HepG2 (cell line): Measurements from ENCODE around the gene CRK. TPM values are rescaled to one million over a fixed set of nuclear protein-coding genes. Genes with fewer than 3 reads are reported as not detected.

ENCODE experiments used
- KLF9 ChIP-seq: IDR thresholded peaks from 2 replicates; pipeline ENCODE4 v1.6.1; 2016; ENCODE audit warnings: low read depth
- MLX ChIP-seq: IDR thresholded peaks from 2 replicates; pipeline ENCODE4 v1.6.1; 2016
- MYPOP ChIP-seq: sonication (generic); formaldehyde crosslinking; IDR thresholded peaks from 2 replicates; pipeline ENCODE4 v1.8.1; 2023; ENCODE audit warnings: mild to moderate bottlenecking, moderate library complexity, missing genetic modification reagents
- PHF5A ChIP-seq: IDR thresholded peaks from one replicate; pipeline ENCODE4 v1.6.1; 2018; ENCODE audit warnings: low read depth, missing genetic modification reagents; ENCODE audit not compliant: unreplicated experiment
- RBM22 ChIP-seq: fragments of 200-400 bp; formaldehyde crosslinking; optimal IDR thresholded peaks from 2 replicates; pipeline ENCODE3; 2017; ENCODE audit warnings: mild to moderate bottlenecking, low read length, moderate library complexity
- RCOR2 ChIP-seq: IDR thresholded peaks from 2 replicates; pipeline ENCODE4 v1.6.1; 2016; ENCODE audit warnings: missing biosample characterization, missing genetic modification reagents
- REXO4 ChIP-seq: sonication (generic); formaldehyde crosslinking; IDR thresholded peaks from 2 replicates; pipeline ENCODE4 v1.8.0; 2022; ENCODE audit warnings: missing genetic modification reagents, mild to moderate bottlenecking, borderline replicate concordance
- SMAD9 ChIP-seq: sonication (generic); formaldehyde crosslinking; IDR thresholded peaks from 2 replicates; pipeline ENCODE4 v1.5.1; 2020; ENCODE audit warnings: mild to moderate bottlenecking, missing genetic modification reagents
- ZNF34 ChIP-seq: sonication (generic); formaldehyde crosslinking; IDR thresholded peaks from 2 replicates; pipeline ENCODE4 v1.4.0; 2020; ENCODE audit warnings: mild to moderate bottlenecking, missing genetic modification reagents, borderline replicate concordance
- ZNF382 ChIP-seq: sonication (generic); formaldehyde crosslinking; IDR thresholded peaks from 2 replicates; pipeline ENCODE4 v1.5.0; 2020; ENCODE audit warnings: missing genetic modification reagents, mild to moderate bottlenecking, borderline replicate concordance
- ZNF501 ChIP-seq: sonication (generic); formaldehyde crosslinking; IDR thresholded peaks from 2 replicates; pipeline ENCODE4 v1.5.1; 2020; ENCODE audit warnings: mild to moderate bottlenecking, moderate library complexity, missing genetic modification reagents
- ZNF556 ChIP-seq: sonication (generic); formaldehyde crosslinking; IDR thresholded peaks from 2 replicates; pipeline ENCODE4 v1.4.0; 2020; ENCODE audit warnings: mild to moderate bottlenecking, missing genetic modification reagents, borderline replicate concordance
- ZNF768 ChIP-seq: sonication (generic); formaldehyde crosslinking; IDR thresholded peaks from 2 replicates; pipeline ENCODE4 v1.4.0; 2020; ENCODE audit warnings: missing genetic modification reagents
- polyA plus RNA-seq, 8 experiments: library from polyadenylated mRNA; depleted of rRNA in 3 of 8; stranded (reverse) in 7 of 8; unstranded in 1 of 8; fragments of >200 nt; fragmentation: Illumina TruSeq in 4 of 8; extraction: Trizol in 4 of 8; gene quantifications; 2 replicates each; pipeline versions ENCODE4 v1.2.1 to v1.2.3, GENCODE V29; 2011 to 2016; ENCODE audit warnings: low read depth in 4 of 8, missing spikeins in 1 of 8, mixed read lengths in 1 of 8; ENCODE audit not compliant: insufficient read depth in 1 of 8
- total RNA-seq, 5 experiments: library from RNA; depleted of rRNA; stranded (reverse); fragments of >200 nt; fragmentation: Illumina TruSeq; extraction: Trizol; gene quantifications; 2 replicates each; pipeline ENCODE4 v1.2.3, GENCODE V29; 2016; ENCODE audit warnings: low read depth in 1 of 5
- TF ChIP-seq, protein P1 (sequence below): sonication (generic); formaldehyde crosslinking; IDR thresholded peaks from 2 replicates; pipeline ENCODE4 v1.4.0; 2020; ENCODE audit warnings: missing genetic modification reagents, borderline replicate concordance
- TF ChIP-seq, protein P2 (sequence below): sonication (generic); formaldehyde crosslinking; IDR thresholded peaks from 2 replicates; pipeline ENCODE4 v1.4.0; 2020; ENCODE audit warnings: low read depth, mild to moderate bottlenecking, missing genetic modification reagents
- TF ChIP-seq, protein P3 (sequence below): sonication (generic); formaldehyde crosslinking; IDR thresholded peaks from 2 replicates; pipeline ENCODE4 v1.8.0; 2022; ENCODE audit warnings: mild to moderate bottlenecking, missing genetic modification reagents; ENCODE audit not compliant: insufficient replicate concordance

Gene CRK
- total and polyA plus RNA-seq, 2 of the 13 experiments (the other 11 are each of a cell fraction or from before 2014, with no cell fraction given) = 47.4 to 54.2 TPM

DNA sequence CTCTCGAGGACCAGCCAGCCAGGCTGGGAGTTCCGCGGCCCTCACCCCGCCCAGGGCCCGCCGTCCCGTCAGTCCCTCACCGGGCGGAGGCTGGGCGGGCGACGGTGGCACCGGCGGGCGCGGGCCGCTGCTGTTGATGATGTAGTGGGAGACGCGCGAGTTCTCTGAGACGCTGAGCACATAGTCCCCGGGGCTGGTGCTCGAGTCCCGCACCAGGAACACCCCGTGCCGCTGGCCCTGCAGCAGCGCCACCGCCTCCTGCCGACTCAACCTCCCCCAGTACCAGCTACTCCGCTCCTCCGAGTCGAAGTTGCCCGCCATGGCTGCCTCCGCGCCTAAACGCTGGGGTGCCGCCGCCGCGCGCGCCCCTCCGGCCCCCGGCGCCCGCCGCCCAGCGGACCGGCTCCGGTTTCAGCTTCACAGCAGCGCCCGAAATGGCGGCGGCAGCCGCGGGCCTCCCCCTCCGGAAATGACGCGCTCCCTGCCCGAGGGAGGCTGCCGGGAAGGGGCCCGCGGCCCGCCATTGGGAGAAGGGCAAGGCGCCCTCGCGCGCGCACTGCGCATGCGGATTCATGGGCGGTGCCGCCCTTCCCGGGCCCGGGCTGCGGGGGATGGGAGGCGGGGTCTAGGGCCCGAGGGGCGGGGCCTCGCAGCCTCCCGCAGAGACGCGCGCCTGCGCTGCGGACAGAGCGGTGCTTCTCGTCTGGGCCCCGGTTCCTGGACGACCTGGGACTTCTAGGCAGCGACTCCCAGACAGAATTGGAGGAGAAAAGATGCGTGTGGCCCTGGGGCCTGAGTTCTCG, at the start of gene CRK (continued):
- TF ChIP-seq, protein P1, sequence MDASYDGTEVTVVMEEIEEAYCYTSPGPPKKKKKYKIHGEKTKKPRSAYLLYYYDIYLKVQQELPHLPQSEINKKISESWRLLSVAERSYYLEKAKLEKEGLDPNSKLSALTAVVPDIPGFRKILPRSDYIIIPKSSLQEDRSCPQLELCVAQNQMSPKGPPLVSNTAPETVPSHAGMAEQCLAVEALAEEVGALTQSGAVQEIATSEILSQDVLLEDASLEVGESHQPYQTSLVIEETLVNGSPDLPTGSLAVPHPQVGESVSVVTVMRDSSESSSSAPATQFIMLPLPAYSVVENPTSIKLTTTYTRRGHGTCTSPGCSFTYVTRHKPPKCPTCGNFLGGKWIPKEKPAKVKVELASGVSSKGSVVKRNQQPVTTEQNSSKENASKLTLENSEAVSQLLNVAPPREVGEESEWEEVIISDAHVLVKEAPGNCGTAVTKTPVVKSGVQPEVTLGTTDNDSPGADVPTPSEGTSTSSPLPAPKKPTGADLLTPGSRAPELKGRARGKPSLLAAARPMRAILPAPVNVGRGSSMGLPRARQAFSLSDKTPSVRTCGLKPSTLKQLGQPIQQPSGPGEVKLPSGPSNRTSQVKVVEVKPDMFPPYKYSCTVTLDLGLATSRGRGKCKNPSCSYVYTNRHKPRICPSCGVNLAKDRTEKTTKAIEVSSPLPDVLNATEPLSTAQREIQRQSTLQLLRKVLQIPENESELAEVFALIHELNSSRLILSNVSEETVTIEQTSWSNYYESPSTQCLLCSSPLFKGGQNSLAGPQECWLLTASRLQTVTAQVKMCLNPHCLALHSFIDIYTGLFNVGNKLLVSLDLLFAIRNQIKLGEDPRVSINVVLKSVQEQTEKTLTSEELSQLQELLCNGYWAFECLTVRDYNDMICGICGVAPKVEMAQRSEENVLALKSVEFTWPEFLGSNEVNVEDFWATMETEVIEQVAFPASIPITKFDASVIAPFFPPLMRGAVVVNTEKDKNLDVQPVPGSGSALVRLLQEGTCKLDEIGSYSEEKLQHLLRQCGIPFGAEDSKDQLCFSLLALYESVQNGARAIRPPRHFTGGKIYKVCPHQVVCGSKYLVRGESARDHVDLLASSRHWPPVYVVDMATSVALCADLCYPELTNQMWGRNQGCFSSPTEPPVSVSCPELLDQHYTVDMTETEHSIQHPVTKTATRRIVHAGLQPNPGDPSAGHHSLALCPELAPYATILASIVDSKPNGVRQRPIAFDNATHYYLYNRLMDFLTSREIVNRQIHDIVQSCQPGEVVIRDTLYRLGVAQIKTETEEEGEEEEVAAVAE (CRISPR knock-in tag) = no peak; the same call in 1 of the 2 replicates
- TF ChIP-seq RBM22 = no peak
- TF ChIP-seq MYPOP = no peak
- no peak for TF ChIP-seq RCOR2 (CRISPR knock-in tag)
- TF ChIP-seq PHF5A (CRISPR knock-in tag) = peak; percentile 36
- no peak; the same call in 1 of the 2 replicates for TF ChIP-seq ZNF768
- TF ChIP-seq, protein P2, sequence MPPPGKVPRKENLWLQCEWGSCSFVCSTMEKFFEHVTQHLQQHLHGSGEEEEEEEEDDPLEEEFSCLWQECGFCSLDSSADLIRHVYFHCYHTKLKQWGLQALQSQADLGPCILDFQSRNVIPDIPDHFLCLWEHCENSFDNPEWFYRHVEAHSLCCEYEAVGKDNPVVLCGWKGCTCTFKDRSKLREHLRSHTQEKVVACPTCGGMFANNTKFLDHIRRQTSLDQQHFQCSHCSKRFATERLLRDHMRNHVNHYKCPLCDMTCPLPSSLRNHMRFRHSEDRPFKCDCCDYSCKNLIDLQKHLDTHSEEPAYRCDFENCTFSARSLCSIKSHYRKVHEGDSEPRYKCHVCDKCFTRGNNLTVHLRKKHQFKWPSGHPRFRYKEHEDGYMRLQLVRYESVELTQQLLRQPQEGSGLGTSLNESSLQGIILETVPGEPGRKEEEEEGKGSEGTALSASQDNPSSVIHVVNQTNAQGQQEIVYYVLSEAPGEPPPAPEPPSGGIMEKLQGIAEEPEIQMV (CRISPR knock-in tag) = peak; percentile 64; the same call in 1 of the 2 replicates
- TF ChIP-seq KLF9 (CRISPR knock-in tag) = no peak
- TF ChIP-seq ZNF382 = no peak
- TF ChIP-seq REXO4 (CRISPR knock-in tag) = 0 out of 2 replicates have a peak, but pooled peaks have one; percentile 19
- TF ChIP-seq SMAD9 = no peak
- TF ChIP-seq, protein P3, sequence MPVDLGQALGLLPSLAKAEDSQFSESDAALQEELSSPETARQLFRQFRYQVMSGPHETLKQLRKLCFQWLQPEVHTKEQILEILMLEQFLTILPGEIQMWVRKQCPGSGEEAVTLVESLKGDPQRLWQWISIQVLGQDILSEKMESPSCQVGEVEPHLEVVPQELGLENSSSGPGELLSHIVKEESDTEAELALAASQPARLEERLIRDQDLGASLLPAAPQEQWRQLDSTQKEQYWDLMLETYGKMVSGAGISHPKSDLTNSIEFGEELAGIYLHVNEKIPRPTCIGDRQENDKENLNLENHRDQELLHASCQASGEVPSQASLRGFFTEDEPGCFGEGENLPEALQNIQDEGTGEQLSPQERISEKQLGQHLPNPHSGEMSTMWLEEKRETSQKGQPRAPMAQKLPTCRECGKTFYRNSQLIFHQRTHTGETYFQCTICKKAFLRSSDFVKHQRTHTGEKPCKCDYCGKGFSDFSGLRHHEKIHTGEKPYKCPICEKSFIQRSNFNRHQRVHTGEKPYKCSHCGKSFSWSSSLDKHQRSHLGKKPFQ (CRISPR knock-in tag) = peak; percentile 28
- no peak for TF ChIP-seq MLX (CRISPR knock-in tag)
- no peak; the same call in 1 of the 2 replicates for TF ChIP-seq ZNF556 (CRISPR knock-in tag)
- TF ChIP-seq ZNF34 (CRISPR knock-in tag) = 0 out of 2 replicates have a peak, but pooled peaks have one; percentile 10
- no peak for TF ChIP-seq ZNF501 (CRISPR knock-in tag)
